Liver (tissue), 9 donors: ENCODE results near the gene ANKRD27. TPM values are rescaled to one million over a fixed set of nuclear protein-coding genes. Genes with fewer than 3 reads are reported as not detected.

Experiments
- DNase-seq: peaks from one replicate; pipeline ENCODE4 v3.0.0-alpha.2; 2017; ENCODE audit warnings: low spot score
- H3K27ac ChIP-seq, 2 donors: one replicate each; pipeline ENCODE4 v1.7.0; 2013; ENCODE audit warnings: inconsistent platforms in 2 of 2, low read length in 2 of 2, control low read depth in 1 of 2, low read depth in 1 of 2, mild to moderate bottlenecking in 1 of 2
- H3K27me3 ChIP-seq, 4 donors: one replicate each; pipeline versions ENCODE4 v1.6.1 to v1.7.0; 2013; ENCODE audit warnings: low read length in 3 of 4, inconsistent platforms in 1 of 4, mild to moderate bottlenecking in 1 of 4, moderate library complexity in 1 of 4; ENCODE audit not compliant: control insufficient read depth in 4 of 4, insufficient read depth in 4 of 4
- H3K36me3 ChIP-seq, 4 donors: one replicate each; pipeline versions ENCODE4 v1.6.1 to v1.7.0; 2013; ENCODE audit warnings: low read length in 3 of 4, mild to moderate bottlenecking in 3 of 4, low read depth in 1 of 4, moderate library complexity in 1 of 4; ENCODE audit not compliant: control insufficient read depth in 4 of 4, insufficient read depth in 3 of 4
- H3K4me1 ChIP-seq, 4 donors: one replicate each; pipeline versions ENCODE4 v1.6.1 to v1.7.0; 2013; ENCODE audit warnings: low read length in 3 of 4, mild to moderate bottlenecking in 3 of 4, moderate library complexity in 1 of 4; ENCODE audit not compliant: control insufficient read depth in 4 of 4, insufficient read depth in 4 of 4
- H3K4me3 ChIP-seq, 3 donors: one replicate each; pipeline versions ENCODE4 v1.6.1 to v1.7.0; 2013; ENCODE audit warnings: low read length in 3 of 3, control low read depth in 1 of 3, low read depth in 1 of 3, mild to moderate bottlenecking in 1 of 3
- H3K9ac ChIP-seq, 2 donors: one replicate each; pipeline ENCODE4 v1.7.0; 2013; ENCODE audit warnings: low read length in 2 of 2, mild to moderate bottlenecking in 2 of 2, moderate library complexity in 2 of 2, control low read depth in 1 of 2, low read depth in 1 of 2
- H3K9me3 ChIP-seq, 4 donors: one replicate each; pipeline versions ENCODE4 v1.6.1 to v1.7.0; 2013; ENCODE audit warnings: low read length in 3 of 4; ENCODE audit not compliant: control insufficient read depth in 4 of 4
- EGR1 ChIP-seq, 2 donors: IDR thresholded peaks; 2 replicates each; pipeline ENCODE4 v1.6.1; 2016 to 2018; ENCODE audit warnings: antibody characterized with exemption in 2 of 2, low read depth in 2 of 2
- FOXA1 ChIP-seq: IDR thresholded peaks from 2 replicates; pipeline ENCODE4 v1.6.1; 2016; ENCODE audit warnings: antibody characterized with exemption
- GABPA ChIP-seq, 2 donors: IDR thresholded peaks in 1 of 2; conservative IDR thresholded peaks in 1 of 2; 2 replicates each; pipeline ENCODE4 v1.6.1; 2016; ENCODE audit warnings: antibody characterized with exemption in 2 of 2, mild to moderate bottlenecking in 1 of 2, moderate library complexity in 1 of 2
- HNF4G ChIP-seq: IDR thresholded peaks from 2 replicates; pipeline ENCODE4 v1.6.1; 2016; ENCODE audit warnings: antibody characterized with exemption
- JUND ChIP-seq, 2 donors: IDR thresholded peaks; 2 replicates each; pipeline ENCODE4 v1.6.1; 2016; ENCODE audit warnings: antibody characterized with exemption in 2 of 2
- NR2F2 ChIP-seq: IDR thresholded peaks from 2 replicates; pipeline ENCODE4 v1.6.1; 2016; ENCODE audit warnings: antibody characterized with exemption
- RAD21 ChIP-seq, 2 donors: IDR thresholded peaks; 2 replicates each; pipeline ENCODE4 v1.6.1; 2016; ENCODE audit warnings: antibody characterized with exemption in 2 of 2, mild to moderate bottlenecking in 2 of 2
- RXRA ChIP-seq, 2 donors: IDR thresholded peaks; 2 replicates each; pipeline ENCODE4 v1.6.1; 2017 to 2018; ENCODE audit warnings: antibody characterized with exemption in 2 of 2, mild to moderate bottlenecking in 1 of 2
- SP1 ChIP-seq: IDR thresholded peaks from 2 replicates; pipeline ENCODE4 v1.6.1; 2018; ENCODE audit warnings: antibody characterized with exemption, mild to moderate bottlenecking
- TAF1 ChIP-seq: conservative IDR thresholded peaks from 2 replicates; pipeline ENCODE4 v1.6.1; 2016; ENCODE audit warnings: antibody characterized with exemption, mild to moderate bottlenecking
- YY1 ChIP-seq: IDR thresholded peaks from 2 replicates; pipeline ENCODE4 v1.6.1; 2016; ENCODE audit warnings: antibody characterized with exemption, mild to moderate bottlenecking
- WGBS: extraction: QIAGEN DNeasy Blood & Tissue Kit; methylation state at CpG from one replicate; pipeline ENCODE4 v1.1.7; 2013; 5-methylcytosine and 5-hydroxymethylcytosine counted together
- polyA plus RNA-seq, 2 donors: library from polyadenylated mRNA; stranded (reverse) in 1 of 2; unstranded in 1 of 2; fragments of 200-250 nt in 1 of 2; fragments of >200 nt in 1 of 2; fragmentation: Nextera tagmentation in 1 of 2; extraction: Ambion mirVana in 1 of 2; gene quantifications; one replicate each; pipeline versions ENCODE4 v1.2.1 to v1.2.3, GENCODE V29; 2013 to 2015
- total RNA-seq, 2 donors: library from RNA; depleted of rRNA; stranded (reverse); fragments of >200 nt; gene quantifications; one replicate each; pipeline ENCODE4 v1.2.3, GENCODE V29; 2014
- TF ChIP-seq, protein P1 (sequence below): IDR thresholded peaks from 2 replicates; pipeline ENCODE4 v1.6.1; 2016; ENCODE audit warnings: antibody characterized with exemption, mild to moderate bottlenecking
- TF ChIP-seq, protein P2 (sequence below): fragments of 150-350 bp; IDR thresholded peaks from 2 replicates; pipeline ENCODE4 v1.5.1; 2017; ENCODE audit warnings: improper control_type of control experiment, low read depth, low read length; ENCODE audit not compliant: missing input control
- TF ChIP-seq, protein P3 (sequence below): IDR thresholded peaks from 2 replicates; pipeline ENCODE4 v1.6.1; 2016; ENCODE audit warnings: antibody characterized with exemption
- TF ChIP-seq, protein P4 (sequence below): IDR thresholded peaks from 2 replicates; pipeline ENCODE4 v1.6.1; 2016; ENCODE audit warnings: antibody characterized with exemption
- donor health status: healthy.
- donor health status: healthy.
- donor health status: healthy.
- donor health status: healthy.
- donor health status: healthy.

ANKRD27 gene
- total and polyA plus RNA-seq, 4 donors: 3.4 to 14.2 (median 7.8) TPM

DNA sequence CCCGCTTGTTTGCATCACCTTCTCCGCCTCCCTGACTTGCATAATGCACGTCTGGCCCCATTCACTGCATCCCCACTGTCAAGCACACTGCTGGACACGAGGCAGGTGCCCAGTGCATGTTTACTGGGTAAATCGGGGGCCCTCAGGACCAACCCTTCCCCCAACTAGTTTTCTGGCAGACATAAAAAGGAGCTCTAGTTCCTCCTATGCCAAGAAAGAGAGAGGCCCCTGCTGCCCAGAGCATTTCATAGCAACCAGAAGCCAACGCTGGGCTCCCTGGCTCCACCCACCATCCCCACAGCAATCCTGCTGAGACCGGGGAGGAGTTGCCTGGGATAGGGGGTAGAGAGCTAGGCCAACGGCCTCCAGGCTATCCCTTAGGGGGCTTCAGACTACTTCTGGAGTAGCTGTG, 23.2 kb downstream of the ANKRD27 start:
- H3K4me1 ChIP-seq: peaks cover 4 to 13% (median 8%) of the 10 kb centered on the region in 4 donors
- H3K4me3 ChIP-seq: no peak overlapping the region
- H3K9me3 ChIP-seq: no peaks in the 10 kb centered on the region
- no peak for DNase-seq
- no peak overlapping the region for H3K27ac ChIP-seq
- peaks cover 0 to 9% (median 4%) of the 10 kb centered on the region in 4 donors for H3K36me3 ChIP-seq
- WGBS: 58% methylated on average over 8 of the region's 8 CpGs
- TF ChIP-seq TAF1 (no peak), RAD21 (IDR thresholded peaks at IDR 0.05) (no peak), FOXA1 (no peak), EGR1 (IDR thresholded peaks at IDR 0.05; ENCODE audit: low read depth in 2 of 2) (no peak), JUND (IDR thresholded peaks at IDR 0.05) (no peak), GABPA (IDR thresholded peaks at IDR 0.05 in 1 of 2, conservative IDR thresholded peaks at IDR 0.05 in 1 of 2) (no peak), HNF4G (no peak), SP1 (no peak), YY1 (no peak), RXRA (IDR thresholded peaks at IDR 0.05) (no peak)
- TF ChIP-seq, protein P1, sequence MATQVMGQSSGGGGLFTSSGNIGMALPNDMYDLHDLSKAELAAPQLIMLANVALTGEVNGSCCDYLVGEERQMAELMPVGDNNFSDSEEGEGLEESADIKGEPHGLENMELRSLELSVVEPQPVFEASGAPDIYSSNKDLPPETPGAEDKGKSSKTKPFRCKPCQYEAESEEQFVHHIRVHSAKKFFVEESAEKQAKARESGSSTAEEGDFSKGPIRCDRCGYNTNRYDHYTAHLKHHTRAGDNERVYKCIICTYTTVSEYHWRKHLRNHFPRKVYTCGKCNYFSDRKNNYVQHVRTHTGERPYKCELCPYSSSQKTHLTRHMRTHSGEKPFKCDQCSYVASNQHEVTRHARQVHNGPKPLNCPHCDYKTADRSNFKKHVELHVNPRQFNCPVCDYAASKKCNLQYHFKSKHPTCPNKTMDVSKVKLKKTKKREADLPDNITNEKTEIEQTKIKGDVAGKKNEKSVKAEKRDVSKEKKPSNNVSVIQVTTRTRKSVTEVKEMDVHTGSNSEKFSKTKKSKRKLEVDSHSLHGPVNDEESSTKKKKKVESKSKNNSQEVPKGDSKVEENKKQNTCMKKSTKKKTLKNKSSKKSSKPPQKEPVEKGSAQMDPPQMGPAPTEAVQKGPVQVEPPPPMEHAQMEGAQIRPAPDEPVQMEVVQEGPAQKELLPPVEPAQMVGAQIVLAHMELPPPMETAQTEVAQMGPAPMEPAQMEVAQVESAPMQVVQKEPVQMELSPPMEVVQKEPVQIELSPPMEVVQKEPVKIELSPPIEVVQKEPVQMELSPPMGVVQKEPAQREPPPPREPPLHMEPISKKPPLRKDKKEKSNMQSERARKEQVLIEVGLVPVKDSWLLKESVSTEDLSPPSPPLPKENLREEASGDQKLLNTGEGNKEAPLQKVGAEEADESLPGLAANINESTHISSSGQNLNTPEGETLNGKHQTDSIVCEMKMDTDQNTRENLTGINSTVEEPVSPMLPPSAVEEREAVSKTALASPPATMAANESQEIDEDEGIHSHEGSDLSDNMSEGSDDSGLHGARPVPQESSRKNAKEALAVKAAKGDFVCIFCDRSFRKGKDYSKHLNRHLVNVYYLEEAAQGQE: no peak
- TF ChIP-seq, protein P2, sequence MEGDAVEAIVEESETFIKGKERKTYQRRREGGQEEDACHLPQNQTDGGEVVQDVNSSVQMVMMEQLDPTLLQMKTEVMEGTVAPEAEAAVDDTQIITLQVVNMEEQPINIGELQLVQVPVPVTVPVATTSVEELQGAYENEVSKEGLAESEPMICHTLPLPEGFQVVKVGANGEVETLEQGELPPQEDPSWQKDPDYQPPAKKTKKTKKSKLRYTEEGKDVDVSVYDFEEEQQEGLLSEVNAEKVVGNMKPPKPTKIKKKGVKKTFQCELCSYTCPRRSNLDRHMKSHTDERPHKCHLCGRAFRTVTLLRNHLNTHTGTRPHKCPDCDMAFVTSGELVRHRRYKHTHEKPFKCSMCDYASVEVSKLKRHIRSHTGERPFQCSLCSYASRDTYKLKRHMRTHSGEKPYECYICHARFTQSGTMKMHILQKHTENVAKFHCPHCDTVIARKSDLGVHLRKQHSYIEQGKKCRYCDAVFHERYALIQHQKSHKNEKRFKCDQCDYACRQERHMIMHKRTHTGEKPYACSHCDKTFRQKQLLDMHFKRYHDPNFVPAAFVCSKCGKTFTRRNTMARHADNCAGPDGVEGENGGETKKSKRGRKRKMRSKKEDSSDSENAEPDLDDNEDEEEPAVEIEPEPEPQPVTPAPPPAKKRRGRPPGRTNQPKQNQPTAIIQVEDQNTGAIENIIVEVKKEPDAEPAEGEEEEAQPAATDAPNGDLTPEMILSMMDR: no peak
- TF ChIP-seq, protein P3, sequence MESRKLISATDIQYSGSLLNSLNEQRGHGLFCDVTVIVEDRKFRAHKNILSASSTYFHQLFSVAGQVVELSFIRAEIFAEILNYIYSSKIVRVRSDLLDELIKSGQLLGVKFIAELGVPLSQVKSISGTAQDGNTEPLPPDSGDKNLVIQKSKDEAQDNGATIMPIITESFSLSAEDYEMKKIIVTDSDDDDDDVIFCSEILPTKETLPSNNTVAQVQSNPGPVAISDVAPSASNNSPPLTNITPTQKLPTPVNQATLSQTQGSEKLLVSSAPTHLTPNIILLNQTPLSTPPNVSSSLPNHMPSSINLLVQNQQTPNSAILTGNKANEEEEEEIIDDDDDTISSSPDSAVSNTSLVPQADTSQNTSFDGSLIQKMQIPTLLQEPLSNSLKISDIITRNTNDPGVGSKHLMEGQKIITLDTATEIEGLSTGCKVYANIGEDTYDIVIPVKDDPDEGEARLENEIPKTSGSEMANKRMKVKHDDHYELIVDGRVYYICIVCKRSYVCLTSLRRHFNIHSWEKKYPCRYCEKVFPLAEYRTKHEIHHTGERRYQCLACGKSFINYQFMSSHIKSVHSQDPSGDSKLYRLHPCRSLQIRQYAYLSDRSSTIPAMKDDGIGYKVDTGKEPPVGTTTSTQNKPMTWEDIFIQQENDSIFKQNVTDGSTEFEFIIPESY: no peak
- TF ChIP-seq, protein P4, sequence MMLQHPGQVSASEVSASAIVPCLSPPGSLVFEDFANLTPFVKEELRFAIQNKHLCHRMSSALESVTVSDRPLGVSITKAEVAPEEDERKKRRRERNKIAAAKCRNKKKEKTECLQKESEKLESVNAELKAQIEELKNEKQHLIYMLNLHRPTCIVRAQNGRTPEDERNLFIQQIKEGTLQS: no peak
- no peak overlapping the region for H3K9ac ChIP-seq
- H3K27me3 ChIP-seq: no peaks in the 10 kb centered on the region

DNA sequence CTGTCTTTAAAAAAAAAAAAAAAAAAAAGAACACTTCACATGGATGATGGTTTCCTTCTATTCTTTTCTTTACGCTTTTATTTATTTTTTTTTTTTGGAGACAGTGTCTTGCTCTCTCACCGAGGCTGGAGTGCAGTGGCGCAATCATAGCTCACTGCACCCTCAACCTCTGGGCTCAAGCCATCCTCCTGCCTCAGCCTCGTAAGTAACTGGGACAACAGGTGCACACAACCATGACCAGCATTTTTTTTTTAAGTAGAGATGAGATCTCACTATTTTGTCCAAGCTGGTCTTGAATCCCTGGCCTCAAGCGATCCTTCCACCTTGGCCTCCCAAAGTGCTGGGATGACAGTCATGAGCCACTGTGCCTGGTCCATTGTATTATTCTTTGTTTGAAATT, 24.3 kb downstream of the ANKRD27 start:
- H3K4me1 ChIP-seq: peaks cover 4 to 13% (median 8%) of the 10 kb centered on the region in 4 donors
- no peak for DNase-seq
- 75% methylated on average over 5 of the region's 5 CpGs for WGBS
- peaks cover 0 to 9% (median 4%) of the 10 kb centered on the region in 4 donors for H3K36me3 ChIP-seq
- H3K27me3 ChIP-seq: no peaks in the 10 kb centered on the region
- no peaks in the 10 kb centered on the region for H3K9me3 ChIP-seq
- TF ChIP-seq, protein P2: no peak
- TF ChIP-seq NR2F2 (no peak), TAF1 (no peak), SP1 (no peak), RAD21 (IDR thresholded peaks at IDR 0.05) (no peak), RXRA (IDR thresholded peaks at IDR 0.05) (no peak)
- TF ChIP-seq, protein P1: no peak
- TF ChIP-seq, protein P3: no peak
- H3K9ac ChIP-seq: no peak overlapping the region
- H3K4me3 ChIP-seq: no peak overlapping the region
- no peak overlapping the region for H3K27ac ChIP-seq
